ENCODE results near the gene FAM186B. TPM values are rescaled to one million over a fixed set of nuclear protein-coding genes. Genes with fewer than 3 reads are reported as not detected.

Gene FAM186B
- total RNA-seq, 1 experiment from 2014 or later = 0.42 TPM

GRCh38 chr12:49558526-49558925, 46.9 kb downstream of the FAM186B start:
- ATAC-seq = no peak
- peaks cover 14 to 42% of the 10 kb centered on the region in 2 experiments for H3K36me3 ChIP-seq (ENCODE audit: control insufficient read depth in 1 of 2, insufficient read depth in 2 of 2, low read length in 2 of 2)

More at GRCh38 chr12:49558526-49558925, 46.9 kb downstream of the FAM186B start:
- Histone ChIP-seq H2AFZ (ENCODE audit: low read depth, low read length, poor library complexity, severe bottlenecking) (no peak overlapping the region), H3K9ac (ENCODE audit: low read length) (no peak overlapping the region), H3K4me3 (replicated peaks in 1 of 2; ENCODE audit: low read depth in 1 of 2, low read length in 2 of 2) (no peak overlapping the region), H3K27me3 (ENCODE audit: insufficient read depth, low read length) (no peaks in the 10 kb centered on the region), H3K4me1 (ENCODE audit: control insufficient read depth in 1 of 2, insufficient read depth in 2 of 2, low read length in 2 of 2) (no peaks in the 10 kb centered on the region), H3K4me2 (ENCODE audit: low read length) (no peak overlapping the region), H3K27ac (ENCODE audit: low read depth, low read length) (no peak overlapping the region), H3K9me2 (ENCODE audit: insufficient read depth) (no peaks in the 10 kb centered on the region), H3K79me2 (ENCODE audit: insufficient read depth, low read length) (no peaks in the 10 kb centered on the region), H4K20me1 (ENCODE audit: insufficient read depth) (no peaks in the 10 kb centered on the region), H3K9me3 (ENCODE audit: control insufficient read depth in 1 of 2, insufficient read depth in 1 of 2, low read depth in 1 of 2, low read length in 2 of 2) (no peaks in the 10 kb centered on the region)
- intact Hi-C loops (cut with micrococcal nuclease) = no loop called here
- ChIA-PET RAD21 (ENCODE audit: low non-redundant PET in 1 of 2, low total read pairs in 2 of 2, uncharacterized antibody in 2 of 2, unreplicated experiment in 2 of 2) (interaction anchor here in 1 of 2 experiments (1.2 kb wide), 1 partner anchor 200 kb away, joined by 3 read pairs; no protein-coding TSS in a partner anchor), POLR2A (no interaction called here), CTCF (interaction anchor here (1.3 kb wide), 1 partner anchor 227 kb away, joined by 4 read pairs; no protein-coding TSS in a partner anchor)
- no peak for TF ChIP-seq ELF1 (IDR thresholded peaks at IDR 0.05; ENCODE audit: borderline replicate concordance, low read depth)
- no peak for TF ChIP-seq ZNF274 (IDR thresholded peaks at IDR 0.05; ENCODE audit: low read depth, low read length)
- no peak for TF ChIP-seq SRF (IDR thresholded peaks at IDR 0.05; ENCODE audit: low read depth)
- TF ChIP-seq SIN3A (IDR thresholded peaks at IDR 0.05; ENCODE audit: low read depth) = no peak
- no peak for TF ChIP-seq ZFX (IDR thresholded peaks at IDR 0.05)
- TF ChIP-seq TCF7L2 (IDR thresholded peaks at IDR 0.05; ENCODE audit: borderline replicate concordance, extremely low read depth, insufficient read depth, insufficient read length) = no peak
- no peak for TF ChIP-seq JUND (IDR thresholded peaks at IDR 0.05)
- no peak for TF ChIP-seq EZH2phosphoT487 (IDR thresholded peaks at IDR 0.05; ENCODE audit: borderline replicate concordance)
- no peak for TF ChIP-seq EGR1 (IDR thresholded peaks at IDR 0.05; ENCODE audit: low read depth)
- no peak for TF ChIP-seq EZH2 (IDR thresholded peaks at IDR 0.05)
- TF ChIP-seq ZBTB33 (IDR thresholded peaks at IDR 0.05; ENCODE audit: extremely low read depth, insufficient replicate concordance, low read length) = no peak
- no peak for TF ChIP-seq MAX (IDR thresholded peaks at IDR 0.05)
- no peak for TF ChIP-seq FOSL1 (IDR thresholded peaks at IDR 0.05; ENCODE audit: low read depth)
- no peak for TF ChIP-seq CEBPB (IDR thresholded peaks at IDR 0.05; ENCODE audit: low read depth)
- no peak for TF ChIP-seq ATF3 (IDR thresholded peaks at IDR 0.05)
- TF ChIP-seq CBX3 (IDR thresholded peaks at IDR 0.05; ENCODE audit: low read depth) = no peak
- TF ChIP-seq RAD21 (IDR thresholded peaks at IDR 0.05; ENCODE audit: low read depth) = no peak
- no peak for DNase-seq (ENCODE audit: low read depth, low spot score)
- no TSS peak for BruUV-seq (replicated peaks)
